PFSK-1 (cell line): ENCODE results near the gene MTMR12.

Source experiments
- FOXP2 ChIP-seq: optimal IDR thresholded peaks from 2 replicates; pipeline ENCODE3; 2011; ENCODE audit warnings: borderline replicate concordance, control low read depth, inconsistent platforms; ENCODE audit not compliant: insufficient read depth; ENCODE audit errors: extremely low read length, extremely low read depth
- POLR2AphosphoS5 ChIP-seq: IDR thresholded peaks from 2 replicates; pipeline ENCODE4 v1.6.1; 2012; ENCODE audit warnings: low read depth, mild to moderate bottlenecking, control low read depth, low read length, moderate library complexity
- REST ChIP-seq, 2 experiments: IDR thresholded peaks; 2 replicates each; pipeline versions ENCODE4 v1.6.1 to v1.8.0; 2011 to 2012; ENCODE audit warnings: low read depth in 2 of 2, low read length in 2 of 2, control low read depth in 1 of 2, inconsistent platforms in 1 of 2, mild to moderate bottlenecking in 1 of 2, moderate library complexity in 1 of 2; ENCODE audit not compliant: insufficient read depth in 1 of 2
- SIN3A ChIP-seq: IDR thresholded peaks from 2 replicates; pipeline ENCODE4 v1.6.1; 2012; ENCODE audit warnings: mild to moderate bottlenecking, low read length, moderate library complexity, borderline replicate concordance; ENCODE audit not compliant: insufficient read depth
- TAF1 ChIP-seq: IDR thresholded peaks from 2 replicates; pipeline ENCODE4 v1.6.1; 2012; ENCODE audit warnings: low read length, control low read depth, borderline replicate concordance; ENCODE audit not compliant: insufficient read depth

MTMR12 gene

GRCh38 chr5:32353420-32353819 lies 40.7 kb upstream of the MTMR12 start:
- no peak for TF ChIP-seq POLR2AphosphoS5
- no peak for TF ChIP-seq REST (IDR thresholded peaks at IDR 0.05; ENCODE audit: insufficient read depth in 1 of 2, low read depth in 2 of 2, low read length in 2 of 2)
- no peak for TF ChIP-seq SIN3A
- TF ChIP-seq FOXP2 = no peak
- TF ChIP-seq TAF1 = no peak

DNA sequence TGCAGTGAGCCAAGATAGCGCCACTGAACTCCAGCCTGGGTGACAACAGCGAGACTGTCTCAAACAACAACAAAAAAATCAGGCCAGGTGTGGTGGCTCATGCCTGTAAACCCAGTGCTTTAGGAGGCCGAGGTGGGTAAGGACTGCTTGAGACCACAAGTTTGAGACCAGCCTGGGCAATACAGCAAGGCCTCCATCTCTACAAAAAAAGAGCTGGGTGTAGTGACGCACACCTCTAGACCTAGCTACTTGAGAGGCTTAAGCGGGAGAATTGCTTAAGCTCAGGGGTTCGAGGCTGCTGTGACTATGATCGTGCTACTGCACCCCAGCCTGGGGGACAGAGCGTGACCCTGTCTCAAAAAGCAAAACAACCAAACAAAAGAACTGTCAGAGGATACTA lies 39.9 kb upstream of the MTMR12 start:
- TF ChIP-seq FOXP2 = no peak
- TF ChIP-seq TAF1 = no peak
- no peak for TF ChIP-seq SIN3A
- no peak for TF ChIP-seq POLR2AphosphoS5

DNA sequence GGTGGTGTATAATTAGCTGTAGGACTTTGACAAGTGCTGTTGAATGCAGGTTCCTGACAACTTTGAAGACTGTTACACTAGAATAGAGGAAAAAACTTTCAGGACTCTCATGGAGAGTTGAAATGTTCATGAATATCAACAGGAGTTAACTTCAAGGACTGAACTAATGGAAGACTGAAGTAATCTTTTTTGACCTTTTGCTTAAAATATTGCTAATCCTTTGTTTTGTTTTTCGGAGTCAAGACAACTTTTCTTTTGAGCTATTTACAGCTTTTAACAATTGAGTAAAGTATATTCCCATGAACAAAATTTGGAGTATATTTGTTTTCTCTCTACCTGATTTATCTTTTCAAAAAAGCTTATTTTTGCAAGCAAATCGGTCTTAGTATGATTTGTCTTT lies 34.1 kb upstream of the MTMR12 start:
- no peak for TF ChIP-seq TAF1
- TF ChIP-seq SIN3A = no peak
- TF ChIP-seq REST (IDR thresholded peaks at IDR 0.05; ENCODE audit: insufficient read depth in 1 of 2, low read depth in 2 of 2, low read length in 2 of 2) = no peak
- no peak for TF ChIP-seq POLR2AphosphoS5
- TF ChIP-seq FOXP2 = no peak

GRCh38 chr5:32343058-32343672 lies 30.4 kb upstream of the MTMR12 start:
- TF ChIP-seq REST (IDR thresholded peaks at IDR 0.05; ENCODE audit: insufficient read depth in 1 of 2, low read depth in 2 of 2, low read length in 2 of 2) (no peak), TAF1 (no peak), POLR2AphosphoS5 (no peak), SIN3A (no peak), FOXP2 (no peak)

DNA sequence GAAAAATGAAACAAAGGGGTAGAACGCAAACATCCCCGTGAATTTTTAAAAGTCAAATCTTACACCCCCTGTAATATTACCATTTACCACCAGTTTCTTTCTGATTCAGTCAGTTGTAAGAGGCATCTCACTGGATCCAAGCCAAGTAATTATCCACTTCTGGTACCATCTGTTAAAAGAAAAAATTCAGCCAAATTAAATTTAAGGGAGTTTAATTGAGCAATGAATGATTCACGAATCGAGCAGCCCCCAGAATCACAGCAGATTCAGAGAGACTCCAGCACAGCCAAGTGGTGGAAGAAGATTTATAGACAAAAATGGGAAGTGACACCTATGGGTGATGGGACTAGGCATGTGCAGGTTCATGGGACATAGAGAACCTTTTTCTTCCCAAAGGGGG lies 29.9 kb upstream of the MTMR12 start:
- no peak for TF ChIP-seq TAF1
- no peak for TF ChIP-seq REST (IDR thresholded peaks at IDR 0.05; ENCODE audit: insufficient read depth in 1 of 2, low read depth in 2 of 2, low read length in 2 of 2)
- TF ChIP-seq SIN3A = no peak
- TF ChIP-seq FOXP2 = no peak
- TF ChIP-seq POLR2AphosphoS5 = no peak
